HepG2 (cell line): ENCODE measurements around the gene PYGB. TPM values are rescaled to one million over a fixed set of nuclear protein-coding genes. Genes with fewer than 3 reads are reported as not detected.

Source experiments
- ATAC-seq: fragments of 200-7000 bp; cut with Tn5 transposase; 3 replicates; pipeline ENCODE4 v1.9.1; 2020; ENCODE audit warnings: mild to moderate bottlenecking, moderate library complexity
- BruUV-seq: library from RNA; stranded (reverse); fragments of 400-500 nt; replicated peaks from 2 replicates; lab custom pipeline; 2021; lab: Mats Ljungman, UMichigan
- CTCF ChIA-PET: fragments of 300-600 bp; formaldehyde crosslinking; extraction: SDS; loops from one replicate; lab custom pipeline; 2021; ENCODE audit warnings: low total read pairs, inconsistent platforms, low intra/inter-chr PET ratio; lab: Yijun Ruan, JAX
- POLR2A ChIA-PET: fragments of 350-600 bp; sonication (Branson Sonifier 250); formaldehyde crosslinking; loops from one replicate; lab custom pipeline; 2020; ENCODE audit warnings: antibody characterized with exemption, inconsistent platforms; lab: Yijun Ruan, JAX
- DNase-seq: peaks from one replicate; pipeline ENCODE4 v3.0.0-alpha.2; 2015; ENCODE audit warnings: low spot score
- FAIRE-seq: peaks from 3 replicates; lab custom pipeline; 2011; peaks lifted over from hg19 to GRCh38; lab: Jason Lieb, UNC
- H2AFZ ChIP-seq: one replicate; pipeline ENCODE4 v1.6.1; 2011; ENCODE audit warnings: low read length, inconsistent platforms
- H3K27ac ChIP-seq: fragments of 300-600 bp; 3 replicates; pipeline ENCODE4 v1.8.0; 2011; ENCODE audit warnings: mixed run types, mild to moderate bottlenecking, mixed read lengths, low read length, inconsistent platforms; ENCODE audit not compliant: insufficient read depth; ENCODE audit errors: extremely low read length
- H3K27me3 ChIP-seq, 2 experiments: fragments of 200-600 bp in 1 of 2; 2 replicates in 1 of 2; 3 replicates in 1 of 2; pipeline versions ENCODE4 v1.6.0 to v1.8.0; 2011; ENCODE audit warnings: low read length in 2 of 2, mild to moderate bottlenecking in 2 of 2, moderate library complexity in 2 of 2, inconsistent platforms in 1 of 2; ENCODE audit not compliant: insufficient read depth in 2 of 2, control insufficient read depth in 1 of 2
- H3K36me3 ChIP-seq, 2 experiments: fragments of 200-600 bp in 1 of 2; replicated peaks in 1 of 2; 2 replicates in 1 of 2; 3 replicates in 1 of 2; pipeline versions ENCODE4 v1.5.1 to v1.8.0; 2011; ENCODE audit warnings: low read length in 2 of 2, inconsistent platforms in 1 of 2; ENCODE audit not compliant: insufficient read depth in 2 of 2, control insufficient read depth in 1 of 2
- H3K4me1 ChIP-seq: 2 replicates; pipeline ENCODE4 v1.5.1; 2012; ENCODE audit warnings: low read length, inconsistent platforms; ENCODE audit not compliant: insufficient read depth
- H3K4me2 ChIP-seq: 2 replicates; pipeline ENCODE4 v1.6.0; 2011; ENCODE audit warnings: low read depth, low read length, inconsistent platforms
- H3K4me3 ChIP-seq, 3 experiments: fragments of 200-600 bp in 1 of 3; sonication (generic), shearing (Covaris generic) in 1 of 3; replicated peaks in 1 of 3; 2 replicates each; pipeline ENCODE4 v1.5.1; 2011 to 2016; ENCODE audit warnings: low read length in 3 of 3, inconsistent platforms in 2 of 3, low read depth in 2 of 3, mild to moderate bottlenecking in 2 of 3, control low read depth in 1 of 3, mixed read lengths in 1 of 3; ENCODE audit not compliant: insufficient read depth in 1 of 3
- H3K79me2 ChIP-seq: one replicate; pipeline ENCODE4 v1.6.1; 2011; ENCODE audit warnings: low read length, inconsistent platforms; ENCODE audit not compliant: insufficient read depth
- H3K9ac ChIP-seq: 2 replicates; pipeline ENCODE4 v1.6.0; 2011; ENCODE audit warnings: mild to moderate bottlenecking, low read depth, low read length, inconsistent platforms; ENCODE audit not compliant: insufficient read depth
- H3K9me3 ChIP-seq: 2 replicates; pipeline ENCODE4 v1.5.1; 2012; ENCODE audit warnings: mild to moderate bottlenecking, low read length
- H4K20me1 ChIP-seq: 2 replicates; pipeline ENCODE4 v1.6.0; 2011; ENCODE audit warnings: inconsistent platforms, mild to moderate bottlenecking, low read length, moderate library complexity; ENCODE audit not compliant: insufficient read depth
- AGO1 ChIP-seq: fragments of 200-400 bp; formaldehyde crosslinking; IDR thresholded peaks from 2 replicates; pipeline ENCODE4 v1.6.1; 2017; ENCODE audit warnings: mild to moderate bottlenecking, low read depth, low read length, moderate library complexity; ENCODE audit not compliant: poor library complexity, severe bottlenecking
- AGO2 ChIP-seq: fragments of 200-400 bp; formaldehyde crosslinking; optimal IDR thresholded peaks from 2 replicates; pipeline ENCODE3; 2017; ENCODE audit warnings: mild to moderate bottlenecking, low read depth, low read length, moderate library complexity
- CBX2 ChIP-seq, 2 experiments: fragments of 200-600 bp in 1 of 2; sonication (generic); formaldehyde crosslinking in 1 of 2; IDR thresholded peaks; 2 replicates each; pipeline versions ENCODE4 v1.7.0 to v1.8.1; 2018 to 2022; ENCODE audit warnings: low read depth in 2 of 2, low read length in 1 of 2, mild to moderate bottlenecking in 1 of 2, missing genetic modification reagents in 1 of 2
- FOSL1 ChIP-seq: sonication (generic); formaldehyde crosslinking; IDR thresholded peaks from 2 replicates; pipeline ENCODE4 v1.9.0; 2021; ENCODE audit warnings: missing genetic modification reagents, borderline replicate concordance
- HNRNPLL ChIP-seq: fragments of 200-400 bp; formaldehyde crosslinking; IDR thresholded peaks from 2 replicates; pipeline ENCODE4 v1.6.1; 2017; ENCODE audit warnings: mild to moderate bottlenecking, low read depth, low read length; ENCODE audit not compliant: poor library complexity, severe bottlenecking
- IRF2 ChIP-seq: IDR thresholded peaks from 2 replicates; pipeline ENCODE4 v1.6.1; 2018; ENCODE audit warnings: missing genetic modification reagents, missing compliant biosample characterization
- KDM5B ChIP-seq: sonication (generic); formaldehyde crosslinking; IDR thresholded peaks from 2 replicates; pipeline ENCODE4 v1.4.0; 2020; ENCODE audit warnings: missing genetic modification reagents, mild to moderate bottlenecking, borderline replicate concordance
- MAF1 ChIP-seq: sonication (generic); formaldehyde crosslinking; IDR thresholded peaks from 2 replicates; pipeline ENCODE4 v1.5.0; 2020; ENCODE audit warnings: missing genetic modification reagents, borderline replicate concordance
- MAX ChIP-seq: IDR thresholded peaks from 2 replicates; pipeline ENCODE4 v1.6.1; 2012; ENCODE audit warnings: inconsistent platforms
- MZF1 ChIP-seq: sonication (generic); formaldehyde crosslinking; IDR thresholded peaks from 2 replicates; pipeline ENCODE4 v1.8.1; 2023; ENCODE audit warnings: mild to moderate bottlenecking, missing genetic modification reagents, borderline replicate concordance
- PITX1 ChIP-seq: sonication (generic); formaldehyde crosslinking; IDR thresholded peaks from 2 replicates; pipeline ENCODE4 v1.5.1; 2020; ENCODE audit warnings: mild to moderate bottlenecking, missing genetic modification reagents
- REL ChIP-seq: sonication (generic); formaldehyde crosslinking; conservative IDR thresholded peaks from 2 replicates; pipeline ENCODE4 v1.8.0; 2022; ENCODE audit warnings: mild to moderate bottlenecking, missing genetic modification reagents, moderate library complexity
- THAP8 ChIP-seq: sonication (generic); formaldehyde crosslinking; IDR thresholded peaks from 2 replicates; pipeline ENCODE4 v1.5.1; 2020; ENCODE audit warnings: missing genetic modification reagents, mild to moderate bottlenecking, borderline replicate concordance
- U2AF1 ChIP-seq: fragments of 200-400 bp; formaldehyde crosslinking; optimal IDR thresholded peaks from 2 replicates; pipeline ENCODE3; 2017; ENCODE audit warnings: mild to moderate bottlenecking, low read depth, low read length
- XRCC5 ChIP-seq: fragments of 200-400 bp; formaldehyde crosslinking; optimal IDR thresholded peaks from 2 replicates; pipeline ENCODE3; 2017; ENCODE audit warnings: mild to moderate bottlenecking, low read length
- ZBTB42 ChIP-seq: sonication (generic); formaldehyde crosslinking; IDR thresholded peaks from 2 replicates; pipeline ENCODE4 v1.5.0; 2020; ENCODE audit warnings: mild to moderate bottlenecking, missing genetic modification reagents
- ZBTB7A ChIP-seq: sonication (generic); formaldehyde crosslinking; IDR thresholded peaks from 2 replicates; pipeline ENCODE4 v1.8.0; 2022; ENCODE audit warnings: mild to moderate bottlenecking, missing genetic modification reagents
- ZC3H4 ChIP-seq: sonication (generic); formaldehyde crosslinking; IDR thresholded peaks from 2 replicates; pipeline ENCODE4 v1.4.0; 2020; ENCODE audit warnings: missing genetic modification reagents, borderline replicate concordance
- ZFP36 ChIP-seq: fragments of 150-350 bp; IDR thresholded peaks from 2 replicates; pipeline ENCODE4 v1.6.1; 2018; ENCODE audit warnings: borderline replicate concordance, low read length, low read depth; ENCODE audit not compliant: partially characterized antibody
- ZNF333 ChIP-seq: sonication (generic); formaldehyde crosslinking; IDR thresholded peaks from 2 replicates; pipeline ENCODE4 v1.4.0; 2020; ENCODE audit warnings: mild to moderate bottlenecking, missing genetic modification reagents, borderline replicate concordance
- ZNF670 ChIP-seq: sonication (generic); formaldehyde crosslinking; IDR thresholded peaks from 2 replicates; pipeline ENCODE4 v1.8.0; 2022; ENCODE audit warnings: mild to moderate bottlenecking, missing genetic modification reagents, borderline replicate concordance
- ZNF766 ChIP-seq: sonication (generic); formaldehyde crosslinking; IDR thresholded peaks from 2 replicates; pipeline ENCODE4 v1.5.0; 2020; ENCODE audit warnings: missing genetic modification reagents, borderline replicate concordance
- WGBS: methylation state at CpG from one replicate; pipeline ENCODE4 v1.1.6; 2017; ENCODE audit warnings: low lambda C conversion rate; 5-methylcytosine and 5-hydroxymethylcytosine counted together
- in situ Hi-C: cut with HindIII; loops from 2 replicates; pipeline ENCODE4 v1.10.0; 2017; ENCODE audit warnings: low pct_unique_long_range_greater_than_20kb; ENCODE audit not compliant: extremely low pct_ligation_motif_present
- intact Hi-C: fragments of 100-400 bp; cut with micrococcal nuclease; formaldehyde crosslinking; loops from one replicate; pipeline ENCODE4 v1.10.0; 2022; ENCODE audit not compliant: unreplicated experiment
- polyA plus RNA-seq, 8 experiments: library from polyadenylated mRNA; depleted of rRNA in 3 of 8; stranded (reverse) in 7 of 8; unstranded in 1 of 8; fragments of >200 nt; fragmentation: Illumina TruSeq in 4 of 8; extraction: Trizol in 4 of 8; gene quantifications; 2 replicates each; pipeline versions ENCODE4 v1.2.1 to v1.2.3, GENCODE V29; 2011 to 2016; ENCODE audit warnings: low read depth in 4 of 8, missing spikeins in 1 of 8, mixed read lengths in 1 of 8; ENCODE audit not compliant: insufficient read depth in 1 of 8
- total RNA-seq, 5 experiments: library from RNA; depleted of rRNA; stranded (reverse); fragments of >200 nt; fragmentation: Illumina TruSeq; extraction: Trizol; gene quantifications; 2 replicates each; pipeline ENCODE4 v1.2.3, GENCODE V29; 2016; ENCODE audit warnings: low read depth in 1 of 5

Gene PYGB
- total and polyA plus RNA-seq, 2 of the 13 experiments (the other 11 are each of a cell fraction or from before 2014, with no cell fraction given): 24.2 to 86.3 TPM

GRCh38 chr20:25293507-25293906, 45.6 kb downstream of the PYGB start (continued):
- TF ChIP-seq ZNF333 (0 out of 2 replicates have a peak, but pooled peaks have one; percentile 12), AGO2 (peak; percentile 29), KDM5B (CRISPR knock-in tag) (no peak), U2AF1 (no peak)
- TF ChIP-seq, all 625 proteins: peak for 7

- in situ Hi-C loops: loop anchor here (10.0 kb wide), 1 partner anchor 299 kb away; the partner anchor contains the start of gene APMAP
- ChIA-PET CTCF (interaction anchor here (0.8 to 6.9 kb wide), 6 partner anchors 15 to 299 kb away, joined by 3 to 157 read pairs (median 8); no protein-coding TSS in a partner anchor), POLR2A (interaction anchor here (1.6 to 1.7 kb wide), 2 partner anchors 105 to 114 kb away, joined by 4 to 8 read pairs; partner anchors contain the start of gene GINS1)
- Histone ChIP-seq H4K20me1 (no peaks in the 10 kb centered on the region), H3K9ac (no peak overlapping the region), H3K9me3 (no peaks in the 10 kb centered on the region), H2AFZ (no peak overlapping the region), H3K4me3 (no peak overlapping the region), H3K79me2 (no peaks in the 10 kb centered on the region), H3K27me3 (no peaks in the 10 kb centered on the region), H3K4me1 (0 out of 2 replicates have a peak, but pooled peaks cover 5% of the 10 kb centered on the region), H3K36me3 (peaks cover 17 to 26% of the 10 kb centered on the region in 2 experiments), H3K27ac (no peak overlapping the region), H3K4me2 (no peak overlapping the region)
- FAIRE-seq (peak; percentile 15), DNase-seq (no peak), ATAC-seq (peak; percentile 1; the same call in 2 of the 3 replicates)
- no TSS peak for BruUV-seq
- 97% methylated on average over 13 of the region's 13 CpGs for WGBS
- intact Hi-C loops: loop anchor here (5.0 to 10.0 kb wide), 2 partner anchors 101 to 302 kb away; partner anchors contain the start of genes ABHD12 and APMAP
- no peak for TF ChIP-seq MZF1 (CRISPR knock-in tag)
- TF ChIP-seq MAF1 (CRISPR knock-in tag): no peak; the same call in 1 of the 2 replicates
- no peak for TF ChIP-seq THAP8 (CRISPR knock-in tag)
- TF ChIP-seq ZNF766 (CRISPR knock-in tag): peak; percentile 13; the same call in 1 of the 2 replicates
- TF ChIP-seq ZFP36: no peak
- no peak for TF ChIP-seq AGO1
- TF ChIP-seq PITX1 (CRISPR knock-in tag): no peak
- 0 out of 2 replicates have a peak, but pooled peaks have one; percentile 31 for TF ChIP-seq ZBTB7A (CRISPR knock-in tag)
- no peak for TF ChIP-seq ZBTB42 (CRISPR knock-in tag)
- no peak for TF ChIP-seq HNRNPLL
- TF ChIP-seq REL (CRISPR knock-in tag): no peak
- TF ChIP-seq IRF2 (CRISPR knock-in tag): no peak
- TF ChIP-seq ZNF670: no peak
- no peak for TF ChIP-seq FOSL1 (CRISPR knock-in tag)
- no peak for TF ChIP-seq ZC3H4
- no peak for TF ChIP-seq MAX
- no peak for TF ChIP-seq XRCC5
- no peak for TF ChIP-seq CBX2 (IDR thresholded peaks at IDR 0.05; ENCODE audit: low read depth, low read length)
- no peak for TF ChIP-seq CBX2 (CRISPR knock-in tag; IDR thresholded peaks at IDR 0.05; ENCODE audit: low read depth)
Measured at GRCh38 chr20:25293910-25294458, 46.1 kb downstream of the PYGB start.
